Endothelial cell of umbilical vein (primary cell): ENCODE results near the gene FAM83D. TPM values are rescaled to one million over a fixed set of nuclear protein-coding genes. Genes with fewer than 3 reads are reported as not detected.

Experiments used
- BruUV-seq: library from RNA; stranded (reverse); fragments of 400-500 nt; replicated peaks from 2 replicates; lab custom pipeline; 2021; lab: Mats Ljungman, UMichigan
- CTCF ChIA-PET: fragments of 300-600, 350-600 bp; sonication (Branson Sonifier 250); formaldehyde crosslinking; loops from one replicate; lab custom pipeline; 2021; ENCODE audit warnings: antibody characterized with exemption, inconsistent platforms; lab: Charles Lee
- POLR2A ChIA-PET: fragments of 300-600, 350-600 bp; sonication (Branson Sonifier 250); formaldehyde crosslinking; loops from one replicate; lab custom pipeline; 2021; ENCODE audit warnings: antibody characterized with exemption, inconsistent platforms; lab: Charles Lee
- DNase-seq: peaks from one replicate; pipeline ENCODE4 v3.0.0-alpha.2; 2011; ENCODE audit warnings: low read depth, low spot score
- FAIRE-seq: peaks from 2 replicates; lab custom pipeline; 2011; peaks lifted over from hg19 to GRCh38; lab: Jason Lieb, UNC
- H2AFZ ChIP-seq: 2 replicates; pipeline ENCODE4 v1.6.0; 2012; ENCODE audit warnings: low read depth, low read length, control low read depth, inconsistent platforms
- H3K27ac ChIP-seq: 2 replicates; pipeline ENCODE4 v1.5.1; 2011; ENCODE audit warnings: low read depth, mild to moderate bottlenecking, control low read depth, low read length, moderate library complexity; ENCODE audit not compliant: insufficient read depth
- H3K27me3 ChIP-seq, 2 experiments: 2 replicates each; pipeline versions ENCODE4 v1.6.0 to v1.6.1; 2011; ENCODE audit warnings: low read length in 2 of 2, mixed read lengths in 1 of 2; ENCODE audit not compliant: control insufficient read depth in 2 of 2, insufficient read depth in 2 of 2
- H3K36me3 ChIP-seq, 2 experiments: 2 replicates in 1 of 2; 3 replicates in 1 of 2; pipeline ENCODE4 v1.5.1; 2011; ENCODE audit warnings: low read length in 2 of 2, mild to moderate bottlenecking in 1 of 2, moderate library complexity in 1 of 2; ENCODE audit not compliant: control insufficient read depth in 2 of 2, insufficient read depth in 2 of 2; ENCODE audit errors: extremely low read depth in 1 of 2
- H3K4me1 ChIP-seq: 3 replicates; pipeline ENCODE4 v1.5.1; 2011; ENCODE audit warnings: mild to moderate bottlenecking, low read length; ENCODE audit not compliant: control insufficient read depth, insufficient read depth; ENCODE audit errors: extremely low read depth
- H3K4me2 ChIP-seq: 2 replicates; pipeline ENCODE4 v1.6.1; 2011; ENCODE audit warnings: low read length, control low read depth, mixed read lengths; ENCODE audit not compliant: insufficient read depth
- H3K4me3 ChIP-seq, 3 experiments: fragments of 200-600 bp in 1 of 3; sonication (generic), shearing (Covaris generic) in 1 of 3; replicated peaks in 1 of 3; 2 replicates each; pipeline ENCODE4 v1.5.1; 2011 to 2016; ENCODE audit warnings: control low read depth in 3 of 3, low read length in 3 of 3, mild to moderate bottlenecking in 2 of 3, inconsistent platforms in 1 of 3, low read depth in 1 of 3, moderate library complexity in 1 of 3; ENCODE audit not compliant: insufficient read depth in 1 of 3
- H3K79me2 ChIP-seq: 2 replicates; pipeline ENCODE4 v1.6.0; 2012; ENCODE audit warnings: low read length, inconsistent platforms; ENCODE audit not compliant: control insufficient read depth, insufficient read depth
- H3K9ac ChIP-seq: replicated peaks from 2 replicates; pipeline ENCODE3; 2011; ENCODE audit warnings: low read length, control low read depth; ENCODE audit not compliant: insufficient read depth; ENCODE audit errors: extremely low read depth
- H3K9me1 ChIP-seq: replicated peaks from 3 replicates; pipeline ENCODE4 v1.6.0; 2011; ENCODE audit warnings: mild to moderate bottlenecking, low read length; ENCODE audit not compliant: control insufficient read depth, insufficient read depth; ENCODE audit errors: extremely low read depth
- H3K9me3 ChIP-seq: replicated peaks from 2 replicates; pipeline ENCODE4 v1.5.1; 2012; ENCODE audit warnings: low read length, inconsistent platforms; ENCODE audit not compliant: control insufficient read depth, insufficient read depth
- H4K20me1 ChIP-seq: replicated peaks from 2 replicates; pipeline ENCODE3; 2011; ENCODE audit warnings: mild to moderate bottlenecking, low read length; ENCODE audit not compliant: control insufficient read depth, insufficient read depth; ENCODE audit errors: extremely low read depth
- CTCF ChIP-seq, 2 donors: IDR thresholded peaks; 1 replicate in 1 of 2; 2 replicates in 1 of 2; pipeline ENCODE4 v1.5.1; 2011; ENCODE audit warnings: low read length in 2 of 2, mild to moderate bottlenecking in 2 of 2, moderate library complexity in 2 of 2, control low read depth in 1 of 2, inconsistent platforms in 1 of 2, low read depth in 1 of 2; ENCODE audit not compliant: insufficient read depth in 1 of 2; ENCODE audit errors: extremely low read depth in 1 of 2
- EZH2 ChIP-seq: IDR thresholded peaks from 2 replicates; pipeline ENCODE4 v1.6.1; 2012; ENCODE audit warnings: borderline replicate concordance, low read depth, mild to moderate bottlenecking, moderate library complexity, low read length, inconsistent platforms; ENCODE audit not compliant: severe bottlenecking
- FOS ChIP-seq: IDR thresholded peaks from 2 replicates; pipeline ENCODE4 v1.6.1; 2011; ENCODE audit warnings: mild to moderate bottlenecking, low read length, moderate library complexity, borderline replicate concordance; ENCODE audit not compliant: insufficient read depth
- GATA2 ChIP-seq: IDR thresholded peaks from 2 replicates; pipeline ENCODE4 v1.7.0; 2011; ENCODE audit warnings: low read depth, mild to moderate bottlenecking, moderate library complexity, mixed read lengths, low read length; ENCODE audit not compliant: insufficient read length, insufficient read depth
- JUN ChIP-seq: IDR thresholded peaks from 2 replicates; pipeline ENCODE4 v1.6.1; 2011; ENCODE audit warnings: borderline replicate concordance, low read depth; ENCODE audit not compliant: insufficient read length, insufficient read depth
- MAX ChIP-seq: IDR thresholded peaks from 2 replicates; pipeline ENCODE4 v1.6.1; 2011; ENCODE audit not compliant: insufficient read depth, insufficient read length
- MYC ChIP-seq: IDR thresholded peaks from one replicate; pipeline ENCODE4 v1.6.1; 2011; ENCODE audit warnings: mild to moderate bottlenecking, low read depth, low read length
- POLR2A ChIP-seq: IDR thresholded peaks from 2 replicates; pipeline ENCODE4 v1.6.1; 2012; ENCODE audit warnings: low read depth, mild to moderate bottlenecking, control low read depth, low read length
- POLR2AphosphoS5 ChIP-seq: IDR thresholded peaks from 2 replicates; pipeline ENCODE4 v1.6.1; 2012; ENCODE audit warnings: low read depth, mild to moderate bottlenecking, control low read depth, low read length, moderate library complexity; ENCODE audit not compliant: insufficient read depth
- dilution Hi-C: fragments of 300-500 bp; cut with MboI; formaldehyde crosslinking; loops from one replicate; pipeline ENCODE4 v1.15.0; 2019; ENCODE audit warnings: low sequenced_read_pairs; ENCODE audit not compliant: extremely low pct_ligation_motif_present
- intact Hi-C: fragments of 100-400 bp; cut with micrococcal nuclease; formaldehyde crosslinking; loops from one replicate; pipeline ENCODE4 v1.10.0; 2022
- polyA plus RNA-seq, 4 experiments: library from polyadenylated mRNA; depleted of rRNA in 3 of 4; stranded (reverse) in 3 of 4; unstranded in 1 of 4; fragments of >200 nt; gene quantifications; 2 replicates each; pipeline versions ENCODE4 v1.2.1 to v1.2.3, GENCODE V29; 2011 to 2012; ENCODE audit warnings: missing spikeins in 1 of 4
- total RNA-seq: library from RNA; stranded (reverse); gene quantifications from 2 replicates; pipeline ENCODE4 v1.2.3, GENCODE V29; 2021

Gene FAM83D
- total and polyA plus RNA-seq, 2 donors (not counting 3 experiments of a cell fraction or from before 2014, with no cell fraction given), result 41.0 to 46.0 TPM

- intact Hi-C loops, result no loop called here
- no TSS peak for BruUV-seq
- POLR2A ChIA-PET, result interaction anchor here (0.7 kb wide), 1 partner anchor 1989 kb away, joined by 3 read pairs; no protein-coding TSS in a partner anchor
These were observed 73.0 kb downstream of the FAM83D start for GRCh38 chr20:38999217-38999616.

More at GRCh38 chr20:38999217-38999616, 73.0 kb downstream of the FAM83D start:
- H2AFZ ChIP-seq, result no peak overlapping the region
- H3K27me3 ChIP-seq, result no peaks in the 10 kb centered on the region
- H3K36me3 ChIP-seq, result peaks cover 7 to 8% of the 10 kb centered on the region in 2 experiments
- CTCF ChIA-PET, result interaction anchor here (1.2 to 1.9 kb wide), 3 partner anchors 14 to 24 kb away, joined by 3 to 4 read pairs (median 4); no protein-coding TSS in a partner anchor
- H3K4me1 ChIP-seq, result no peaks in the 10 kb centered on the region
- no peak for FAIRE-seq
- no peaks in the 10 kb centered on the region for H3K9me1 ChIP-seq
- TF ChIP-seq MYC (no peak), JUN (no peak), POLR2A (no peak), MAX (no peak), GATA2 (no peak), CTCF (IDR thresholded peaks at IDR 0.05; ENCODE audit: extremely low read depth in 1 of 2, insufficient read depth in 1 of 2, low read depth in 1 of 2, low read length in 2 of 2) (no peak), EZH2 (no peak), FOS (no peak), POLR2AphosphoS5 (no peak)
- no peak overlapping the region for H3K27ac ChIP-seq
- H3K4me3 ChIP-seq, result no peak overlapping the region
- H3K79me2 ChIP-seq, result no peaks in the 10 kb centered on the region
- no peak overlapping the region for H3K9ac ChIP-seq
- dilution Hi-C loops, result no loop called here
- no peak for DNase-seq
- no peaks in the 10 kb centered on the region for H4K20me1 ChIP-seq
- H3K4me2 ChIP-seq, result no peak overlapping the region
- no peaks in the 10 kb centered on the region for H3K9me3 ChIP-seq
